Transverse colon (tissue), 3 donors: Measurements from ENCODE around the gene DPH1.

Experiments used
- CTCF ChIP-seq, 5 experiments: fragments of 200-600 bp in 3 of 5; fragments of 450-650 bp in 2 of 5; sonication (generic) in 3 of 5; IDR thresholded peaks; 1 replicate in 2 of 5; 2 replicates in 3 of 5; pipeline ENCODE4 v1.5.1; 2016 to 2017; ENCODE audit warnings: antibody characterized with exemption in 5 of 5, inconsistent platforms in 3 of 5, mild to moderate bottlenecking in 2 of 5, moderate library complexity in 1 of 5
- POLR2A ChIP-seq: fragments of 450-650 bp; IDR thresholded peaks from one replicate; pipeline ENCODE4 v1.6.1; 2016; ENCODE audit warnings: antibody characterized with exemption, mild to moderate bottlenecking, moderate library complexity

GRCh38 chr17:2058586-2059546, 28.9 kb downstream of the DPH1 start:
- TF ChIP-seq POLR2A = no peak
- peak; percentile 68 to 86 (median 80) for TF ChIP-seq CTCF (IDR thresholded peaks at IDR 0.05)
